Neural progenitor cell (in vitro differentiated cells): ENCODE results near the gene DMAC2L. TPM values are rescaled to one million over a fixed set of nuclear protein-coding genes. Genes with fewer than 3 reads are reported as not detected.

Experiments used
- DNase-seq: peaks from one replicate; pipeline ENCODE4 v3.0.0-alpha.2; 2016; ENCODE audit warnings: low spot score
- H2AFZ ChIP-seq: fragments of 200-600 bp; sonication (generic); replicated peaks from 2 replicates; pipeline ENCODE4 v1.6.1; 2016; ENCODE audit warnings: antibody characterized with exemption
- H3F3A ChIP-seq: fragments of 200-600 bp; sonication (generic); 2 replicates; pipeline ENCODE4 v1.6.1; 2016; ENCODE audit warnings: antibody characterized with exemption, low read depth
- H3K27ac ChIP-seq: fragments of 200-600 bp; sonication (generic); 2 replicates; pipeline ENCODE4 v1.5.1; 2016; ENCODE audit warnings: mild to moderate bottlenecking
- H3K27me3 ChIP-seq: fragments of 200-600 bp; sonication (generic); 2 replicates; pipeline ENCODE4 v1.6.1; 2016; ENCODE audit warnings: mild to moderate bottlenecking, moderate library complexity
- H3K36me3 ChIP-seq: fragments of 200-600 bp; sonication (generic); 2 replicates; pipeline ENCODE4 v1.5.1; 2016
- H3K4me1 ChIP-seq: fragments of 200-600 bp; sonication (generic); 2 replicates; pipeline ENCODE4 v1.6.1; 2016; ENCODE audit warnings: mixed run types
- H3K4me2 ChIP-seq: fragments of 200-600 bp; sonication (generic); 2 replicates; pipeline ENCODE4 v1.6.1; 2016
- H3K4me3 ChIP-seq: fragments of 200-600 bp; sonication (generic); 2 replicates; pipeline ENCODE4 v1.5.1; 2016
- H3K79me2 ChIP-seq: fragments of 200-600 bp; sonication (generic); 2 replicates; pipeline ENCODE4 v1.6.1; 2016; ENCODE audit warnings: low read depth
- H3K9ac ChIP-seq: fragments of 200-600 bp; sonication (generic); 2 replicates; pipeline ENCODE4 v1.6.1; 2016
- H3K9me3 ChIP-seq: fragments of 200-600 bp; sonication (generic); 2 replicates; pipeline ENCODE4 v1.5.1; 2016; ENCODE audit warnings: low read depth
- H4K20me1 ChIP-seq: fragments of 200-600 bp; sonication (generic); 2 replicates; pipeline ENCODE4 v1.6.1; 2016; ENCODE audit warnings: low read depth
- H3K27ac Mint-ChIP-seq: 3 replicates; pipeline ENCODE4 v1.8.0; 2021; ENCODE audit warnings: mixed read lengths
- H3K27me3 Mint-ChIP-seq: 2 replicates; pipeline ENCODE4 v1.8.0; 2022; ENCODE audit warnings: low read depth, mild to moderate bottlenecking, inconsistent platforms, moderate library complexity, mixed read lengths; ENCODE audit not compliant: insufficient read depth
- H3K36me3 Mint-ChIP-seq: 3 replicates; pipeline ENCODE4 v1.8.0; 2021; ENCODE audit warnings: mixed read lengths
- H3K4me1 Mint-ChIP-seq: 3 replicates; pipeline ENCODE4 v1.8.0; 2021; ENCODE audit warnings: mixed read lengths
- H3K4me3 Mint-ChIP-seq: 3 replicates; pipeline ENCODE4 v1.8.0; 2021; ENCODE audit warnings: mild to moderate bottlenecking, moderate library complexity, mixed read lengths
- H3K9me3 Mint-ChIP-seq: 3 replicates; pipeline ENCODE4 v1.8.0; 2020; ENCODE audit warnings: mixed read lengths
- CTCF ChIP-seq: fragments of 200-600 bp; sonication (generic); IDR thresholded peaks from 2 replicates; pipeline ENCODE4 v1.5.1; 2017; ENCODE audit warnings: antibody characterized with exemption, mild to moderate bottlenecking
- EZH2 ChIP-seq: fragments of 200-600 bp; sonication (generic); IDR thresholded peaks from 2 replicates; pipeline ENCODE4 v1.6.1; 2017; ENCODE audit warnings: antibody characterized with exemption, mild to moderate bottlenecking, moderate library complexity
- EZH2phosphoT487 ChIP-seq: fragments of 200-600 bp; sonication (generic); IDR thresholded peaks from 2 replicates; pipeline ENCODE4 v1.6.1; 2017; ENCODE audit warnings: antibody characterized with exemption
- total RNA-seq: library from RNA; depleted of rRNA; stranded (reverse); fragments of >200 nt; gene quantifications from 2 replicates; pipeline ENCODE4 v1.2.3, GENCODE V29; 2015; ENCODE audit warnings: low replicate concordance

DMAC2L gene
- total RNA-seq, 1 donor from 2014 or later: 17.6 TPM

DNA sequence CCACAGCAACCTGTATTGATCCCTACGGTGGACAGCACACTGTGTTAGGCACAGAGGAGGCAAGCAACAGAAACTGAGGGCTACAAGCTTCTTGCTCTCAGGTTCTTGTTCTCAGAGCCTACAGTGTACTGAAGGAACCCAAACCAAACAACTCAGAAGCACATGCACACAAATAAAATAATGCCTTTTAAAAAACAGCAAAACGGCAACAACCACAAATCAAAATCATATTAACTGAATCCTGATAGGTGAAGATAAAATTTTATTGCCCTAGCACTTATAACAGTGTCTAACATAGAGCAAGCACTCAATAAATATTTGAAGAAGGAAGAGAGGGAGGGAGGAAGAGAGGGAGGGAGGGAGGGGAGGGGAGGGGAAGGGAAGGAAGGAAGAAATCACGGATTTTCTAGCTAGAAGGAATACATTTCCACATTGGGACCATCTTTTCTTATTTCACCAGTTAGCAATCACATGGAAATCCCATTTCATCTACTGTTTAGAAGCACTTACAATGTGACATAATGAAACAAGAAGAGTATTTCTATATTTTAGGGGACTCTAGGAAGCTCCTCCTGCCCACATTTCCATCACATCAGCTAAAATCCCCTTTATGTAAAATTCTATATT lies 27.2 kb downstream of the DMAC2L start:
- no peak overlapping the region for H3K4me3 Mint-ChIP-seq
- no peaks in the 10 kb centered on the region for H3K9me3 Mint-ChIP-seq
- DNase-seq: no peak
- no peaks in the 10 kb centered on the region for H3K9me3 ChIP-seq
- H3K4me1 ChIP-seq: peaks cover 34% of the 10 kb centered on the region
- peaks cover 21% of the 10 kb centered on the region for H3K4me1 Mint-ChIP-seq
- no peaks in the 10 kb centered on the region for H3K36me3 ChIP-seq
- H3F3A ChIP-seq: peaks cover 23% of the 10 kb centered on the region
- H3K27me3 Mint-ChIP-seq: no peaks in the 10 kb centered on the region
- H3K9ac ChIP-seq: no peak overlapping the region
- TF ChIP-seq EZH2phosphoT487: no peak
- no peak for TF ChIP-seq EZH2
- no peak for TF ChIP-seq CTCF
- no peak overlapping the region for H3K4me2 ChIP-seq
- H3K36me3 Mint-ChIP-seq: no peaks in the 10 kb centered on the region
- no peak overlapping the region for H3K4me3 ChIP-seq
- no peaks in the 10 kb centered on the region for H4K20me1 ChIP-seq
- H2AFZ ChIP-seq: no peak overlapping the region
- no peaks in the 10 kb centered on the region for H3K79me2 ChIP-seq
- no peaks in the 10 kb centered on the region for H3K27me3 ChIP-seq
- no peak overlapping the region for H3K27ac Mint-ChIP-seq
- no peak overlapping the region for H3K27ac ChIP-seq

GRCh38 chr14:50340045-50340444 lies 27.9 kb downstream of the DMAC2L start:
- no peak overlapping the region for H3K4me3 Mint-ChIP-seq

DNA sequence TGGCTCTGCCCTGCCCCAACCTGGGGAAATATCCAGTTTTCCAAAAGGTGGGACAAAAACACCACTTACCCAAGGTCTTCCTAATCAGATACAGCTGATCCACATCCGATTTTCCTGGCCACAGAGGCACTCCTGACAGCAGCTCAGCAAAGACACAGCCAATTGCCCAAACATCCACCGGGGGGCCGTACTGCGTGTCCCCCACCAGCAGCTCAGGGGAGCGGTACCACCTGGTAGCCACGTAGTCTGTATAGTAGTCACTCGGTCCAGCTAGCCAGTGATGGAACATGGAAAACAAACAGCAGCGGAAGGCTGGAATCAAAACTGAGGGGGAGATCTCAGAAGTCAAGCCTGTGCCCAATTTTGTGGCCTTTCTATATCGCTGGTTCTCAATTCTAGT lies 28.8 kb downstream of the DMAC2L start:
- H3K36me3 Mint-ChIP-seq: no peaks in the 10 kb centered on the region
- no peak for TF ChIP-seq EZH2phosphoT487
- TF ChIP-seq CTCF: peak; percentile 45

More at GRCh38 chr14:50340045-50340444, 27.9 kb downstream of the DMAC2L start:
- no peak overlapping the region for H2AFZ ChIP-seq
- H3F3A ChIP-seq: peaks cover 16% of the 10 kb centered on the region
- no peaks in the 10 kb centered on the region for H3K79me2 ChIP-seq
- TF ChIP-seq EZH2: no peak
- TF ChIP-seq CTCF: no peak
- no peak for TF ChIP-seq EZH2phosphoT487
- Mint-ChIP-seq H3K27me3 (no peaks in the 10 kb centered on the region), H3K4me1 (peaks cover 19% of the 10 kb centered on the region), H3K36me3 (no peaks in the 10 kb centered on the region), H3K27ac (peak overlapping the region; percentile 38), H3K9me3 (no peaks in the 10 kb centered on the region)
- DNase-seq: no peak
- H3K9ac ChIP-seq: no peak overlapping the region
- H3K4me2 ChIP-seq: no peak overlapping the region
- H3K4me1 ChIP-seq: peaks cover 27% of the 10 kb centered on the region
- no peak overlapping the region for H3K4me3 ChIP-seq
- H3K36me3 ChIP-seq: no peaks in the 10 kb centered on the region
- H3K9me3 ChIP-seq: no peaks in the 10 kb centered on the region
- no peak overlapping the region for H3K27ac ChIP-seq
- no peaks in the 10 kb centered on the region for H3K27me3 ChIP-seq
- H4K20me1 ChIP-seq: no peaks in the 10 kb centered on the region

More for the DNA sequence above, 28.8 kb downstream of the DMAC2L start:
- Mint-ChIP-seq H3K27me3 (no peaks in the 10 kb centered on the region), H3K27ac (no peak overlapping the region), H3K4me3 (no peak overlapping the region), H3K9me3 (no peaks in the 10 kb centered on the region), H3K4me1 (peaks cover 15% of the 10 kb centered on the region)
- Histone ChIP-seq H3K4me1 (peaks cover 26% of the 10 kb centered on the region), H4K20me1 (no peaks in the 10 kb centered on the region), H3F3A (peaks cover 7% of the 10 kb centered on the region), H3K9ac (no peak overlapping the region), H3K4me3 (no peak overlapping the region), H3K36me3 (no peaks in the 10 kb centered on the region), H3K27me3 (no peaks in the 10 kb centered on the region), H3K27ac (no peak overlapping the region), H2AFZ (no peak overlapping the region), H3K4me2 (no peak overlapping the region), H3K79me2 (no peaks in the 10 kb centered on the region), H3K9me3 (no peaks in the 10 kb centered on the region)
- peak; percentile 47 for DNase-seq
